Stimulated activated CD4-positive, alpha-beta T cell treated with anti-CD3 and anti-CD28 coated beads, TNF-alpha, amount 100 ng/mL, for 24 hours (primary cell): ENCODE data around the gene DTD1.

ENCODE experiments used
- DNase-seq, 3 experiments: peaks; one replicate each; pipeline ENCODE4 v3.0.0-alpha.2; 2020; ENCODE audit warnings: low read depth in 3 of 3

The DTD1 gene

GRCh38 chr20:18793625-18794427 lies 206.0 kb downstream of the DTD1 start:
- DNase-seq = peak; percentile 66 to 76 (median 74)

- DNase-seq = no peak
Measured at GRCh38 chr20:18794428-18794787, 206.6 kb downstream of the DTD1 start.

- no peak for DNase-seq
Measured at GRCh38 chr20:18795366-18795765, 207.5 kb downstream of the DTD1 start.

- DNase-seq = no peak
Measured at GRCh38 chr20:18796282-18796833, 208.5 kb downstream of the DTD1 start.

- DNase-seq = no peak
Measured at GRCh38 chr20:18801516-18801915, 213.7 kb downstream of the DTD1 start.

GRCh38 chr20:18802012-18802634 lies 214.3 kb downstream of the DTD1 start:
- DNase-seq = no peak

- no peak for DNase-seq
Measured at GRCh38 chr20:18805881-18806280, 218.0 kb downstream of the DTD1 start.

GRCh38 chr20:18808712-18809111 lies 220.9 kb downstream of the DTD1 start:
- no peak for DNase-seq

- DNase-seq = no peak
Measured at GRCh38 chr20:18811186-18811585, 223.3 kb downstream of the DTD1 start.

GRCh38 chr20:18811904-18812303 lies 224.1 kb downstream of the DTD1 start:
- no peak for DNase-seq

GRCh38 chr20:18813483-18813882 lies 225.6 kb downstream of the DTD1 start, which contains the start of gene SCP2D1:
Gene SCP2D1 (plus strand): TSS chr20:18813783. CDS start chr20:18813816, 33 bp downstream.
- no peak for DNase-seq

- no peak for DNase-seq
Measured at GRCh38 chr20:18815194-18815942, 227.5 kb downstream of the DTD1 start.
